ENCODE data around the gene FAXC.
A peak's percentile ranks its signal among the peaks of the same experiment; 100 is the strongest.

FAXC gene

DNA sequence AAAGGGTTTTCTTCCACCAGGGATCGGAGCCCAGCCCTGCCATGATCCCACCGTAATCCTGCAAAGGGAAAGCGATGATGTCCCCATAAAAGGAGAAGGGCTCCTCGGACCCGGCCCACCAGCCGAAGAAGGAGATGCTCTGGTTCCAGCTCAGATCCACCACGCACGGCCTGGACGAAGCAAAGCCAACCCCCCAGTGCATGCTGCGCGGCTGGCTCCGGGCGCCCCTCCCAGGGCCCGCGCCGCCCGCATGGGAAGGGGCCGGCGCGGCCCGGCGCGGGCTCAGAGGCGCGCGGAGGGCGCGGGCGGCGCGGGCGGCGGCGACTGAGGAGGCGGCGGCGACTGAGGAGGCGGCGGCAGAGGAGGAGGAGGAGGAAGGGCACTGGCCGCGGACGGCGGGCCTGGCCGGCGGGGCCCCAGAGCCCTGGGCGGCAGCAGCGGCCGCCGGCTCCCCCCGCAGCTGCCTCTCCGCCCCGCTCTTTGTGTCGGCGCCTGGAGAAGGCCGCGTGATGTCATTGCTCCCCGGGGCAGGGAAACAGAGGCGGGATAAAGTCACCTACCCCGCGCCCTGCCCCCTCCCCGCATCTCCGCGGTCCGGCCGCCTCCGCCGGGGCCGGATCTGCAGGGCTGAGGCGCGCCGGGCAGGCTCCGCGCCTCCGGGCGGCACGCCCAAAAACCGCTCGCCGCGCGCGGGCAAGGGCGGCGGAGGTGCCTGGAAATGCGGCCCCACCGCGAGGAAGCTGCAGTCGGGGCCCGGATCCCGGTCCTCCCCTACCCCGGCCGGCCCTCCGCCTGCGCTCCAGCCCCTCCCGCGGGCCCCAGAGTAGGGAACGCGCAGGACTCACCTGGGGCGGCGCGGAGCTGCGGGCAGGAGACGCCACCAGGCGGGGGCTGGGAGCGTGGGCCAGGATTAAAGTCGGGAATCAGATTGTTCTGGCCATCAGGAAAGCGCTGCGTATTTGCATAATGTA is at the start of gene FAXC:
TSS of gene FAXC (minus strand) at position 504 of the 971 bp plus-strand sequence. CDS start at position 202, 302 bp downstream.
- TF ChIP-seq REST (IDR thresholded peaks at IDR 0.05; ENCODE audit: low read depth), result no peak
- TF ChIP-seq TEAD4 (IDR thresholded peaks at IDR 0.05), result no peak
- TF ChIP-seq MAX (IDR thresholded peaks at IDR 0.05), result peak; percentile 39; the same call in 1 of the 2 replicates
- TF ChIP-seq RAD21 (IDR thresholded peaks at IDR 0.05; ENCODE audit: low read depth), result peak; percentile 32; the same call in 1 of the 2 replicates
- TF ChIP-seq EGR1 (IDR thresholded peaks at IDR 0.05), result peak; percentile 37
- TF ChIP-seq ZBTB7A (IDR thresholded peaks at IDR 0.05; ENCODE audit: low read depth), result peak; percentile 11; the same call in 1 of the 2 replicates

DNA sequence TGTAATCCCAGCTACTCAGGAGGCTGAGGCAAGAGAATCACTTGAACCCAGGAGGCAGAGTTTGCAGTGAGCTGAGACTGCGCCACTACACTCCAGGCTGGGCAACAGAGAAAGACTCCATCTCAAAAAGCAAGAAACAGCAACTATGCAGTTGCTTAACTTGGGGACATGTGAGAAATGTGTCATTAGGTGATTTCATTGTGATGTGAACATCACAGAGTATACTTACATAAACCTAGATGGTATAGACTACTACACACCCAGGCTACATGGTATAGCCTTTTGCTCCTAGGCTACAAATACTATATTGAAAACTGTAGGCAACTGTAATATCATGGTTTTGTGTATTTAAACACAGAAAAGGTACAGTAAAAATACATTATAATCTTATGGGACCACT is 47.8 kb upstream of the FAXC start:
- TF ChIP-seq RAD21 (IDR thresholded peaks at IDR 0.05; ENCODE audit: low read depth), result no peak
- no peak for TF ChIP-seq MAX (IDR thresholded peaks at IDR 0.05)
- no peak for TF ChIP-seq REST (IDR thresholded peaks at IDR 0.05; ENCODE audit: low read depth)
- TF ChIP-seq YY1 (IDR thresholded peaks at IDR 0.05; ENCODE audit: low read depth), result no peak
- no peak for TF ChIP-seq TCF12 (IDR thresholded peaks at IDR 0.05; ENCODE audit: low read depth)
- TF ChIP-seq, protein P1, sequence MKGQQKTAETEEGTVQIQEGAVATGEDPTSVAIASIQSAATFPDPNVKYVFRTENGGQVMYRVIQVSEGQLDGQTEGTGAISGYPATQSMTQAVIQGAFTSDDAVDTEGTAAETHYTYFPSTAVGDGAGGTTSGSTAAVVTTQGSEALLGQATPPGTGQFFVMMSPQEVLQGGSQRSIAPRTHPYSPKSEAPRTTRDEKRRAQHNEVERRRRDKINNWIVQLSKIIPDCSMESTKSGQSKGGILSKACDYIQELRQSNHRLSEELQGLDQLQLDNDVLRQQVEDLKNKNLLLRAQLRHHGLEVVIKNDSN (IDR thresholded peaks at IDR 0.05), result no peak
- TF ChIP-seq EP300 (IDR thresholded peaks at IDR 0.05; ENCODE audit: borderline replicate concordance), result no peak
- no peak for TF ChIP-seq NFIC (IDR thresholded peaks at IDR 0.05)
- no peak for TF ChIP-seq TEAD4 (IDR thresholded peaks at IDR 0.05)

DNA sequence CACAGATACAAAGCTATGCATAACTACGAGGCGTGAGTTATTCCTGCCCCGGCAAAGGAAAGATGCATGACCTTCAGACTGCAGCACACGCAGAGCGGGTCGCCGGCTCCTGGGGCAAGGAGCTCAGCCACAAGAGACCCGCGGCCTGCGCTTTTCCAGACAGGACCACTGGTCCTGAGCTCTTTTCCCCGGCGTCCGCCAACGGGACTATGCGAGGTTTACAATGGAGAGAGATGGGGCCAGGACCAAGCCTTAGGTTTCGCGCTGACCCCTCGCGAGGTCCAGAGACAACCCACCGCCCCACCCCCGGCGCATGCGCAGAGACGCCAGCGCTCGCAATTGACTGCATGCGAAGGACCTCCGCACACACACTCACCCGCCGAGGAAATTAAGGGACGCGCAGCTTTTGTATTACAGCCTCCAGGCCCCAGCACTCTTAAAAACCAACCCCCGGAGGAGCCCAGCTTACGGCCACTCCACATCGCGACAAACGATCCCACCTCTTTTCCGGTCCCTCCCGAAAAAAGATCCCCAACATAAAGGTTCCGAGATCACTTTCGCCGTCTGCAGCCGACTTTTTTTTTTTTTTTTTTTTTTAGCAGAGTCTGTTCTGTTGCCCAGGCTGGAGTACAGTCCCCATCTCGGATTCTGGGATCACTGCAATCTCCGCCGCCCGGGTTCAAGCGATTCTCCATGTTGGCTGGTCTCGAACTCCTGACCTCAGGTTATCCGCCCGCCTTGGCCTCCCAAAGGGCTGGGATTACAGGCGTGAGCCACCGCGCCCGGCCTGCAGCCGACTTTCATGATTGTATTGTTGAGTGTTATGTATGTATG is 44.4 kb upstream of the FAXC start, which contains the start of gene COQ3:
TSS of gene COQ3 (minus strand) at position 498 of the 834 bp plus-strand sequence. CDS start at position 482, 16 bp downstream.
- TF ChIP-seq NFIC (IDR thresholded peaks at IDR 0.05), result 0 out of 2 replicates have a peak, but pooled peaks have one; percentile 7
- no peak for TF ChIP-seq REST (IDR thresholded peaks at IDR 0.05; ENCODE audit: low read depth)
- peak; percentile 41; the same call in 1 of the 2 replicates for TF ChIP-seq YY1 (IDR thresholded peaks at IDR 0.05; ENCODE audit: low read depth)
- 0 out of 2 replicates have a peak, but pooled peaks have one; percentile 9 for TF ChIP-seq EP300 (IDR thresholded peaks at IDR 0.05; ENCODE audit: borderline replicate concordance)
- peak; percentile 37; the same call in 1 of the 2 replicates for TF ChIP-seq MAX (IDR thresholded peaks at IDR 0.05)
- no peak; the same call in 1 of the 2 replicates for TF ChIP-seq CREB1 (IDR thresholded peaks at IDR 0.05; ENCODE audit: low read depth)
- no peak for TF ChIP-seq EGR1 (IDR thresholded peaks at IDR 0.05)
- TF ChIP-seq FOXM1 (IDR thresholded peaks at IDR 0.05; ENCODE audit: borderline replicate concordance, low read depth), result no peak
- TF ChIP-seq, protein P1 (IDR thresholded peaks at IDR 0.05), result peak; percentile 41; the same call in 1 of the 2 replicates
- peak; percentile 70 for TF ChIP-seq TAF1 (IDR thresholded peaks at IDR 0.05; ENCODE audit: low read depth)
- TF ChIP-seq TCF12 (IDR thresholded peaks at IDR 0.05; ENCODE audit: low read depth), result peak; percentile 56; the same call in 1 of the 2 replicates
- TF ChIP-seq CEBPB (IDR thresholded peaks at IDR 0.05), result no peak; the same call in 1 of the 2 replicates
- TF ChIP-seq RAD21 (IDR thresholded peaks at IDR 0.05; ENCODE audit: low read depth), result 0 out of 2 replicates have a peak, but pooled peaks have one; percentile 6
- TF ChIP-seq TEAD4 (IDR thresholded peaks at IDR 0.05), result no peak; the same call in 1 of the 2 replicates
- TF ChIP-seq ZBTB7A (IDR thresholded peaks at IDR 0.05; ENCODE audit: low read depth), result 0 out of 2 replicates have a peak, but pooled peaks have one; percentile 37

Data from Ishikawa (cell line).